GM19239 (cell line): Measurements from ENCODE around the gene MYO3B.

Experiments used
- DNase-seq: peaks from one replicate; pipeline ENCODE4 v3.0.0; 2011; ENCODE audit warnings: low spot score; ENCODE audit not compliant: insufficient read length
- FAIRE-seq: peaks from 2 replicates; lab custom pipeline; 2011; peaks lifted over from hg19 to GRCh38; lab: Jason Lieb, UNC

MYO3B gene

GRCh38 chr2:170696948-170697347 lies 519.0 kb downstream of the MYO3B start:
- DNase-seq (no peak), FAIRE-seq (no peak)

GRCh38 chr2:170701011-170701410 lies 523.1 kb downstream of the MYO3B start:
- no peak for FAIRE-seq
- DNase-seq: no peak

- DNase-seq (no peak), FAIRE-seq (no peak)
Measured at GRCh38 chr2:170703776-170704476, 526.0 kb downstream of the MYO3B start.
